Measurements from ENCODE around the gene ASGR2.
"Not testable (repeated sequence)": the region's sequence is repeated elsewhere in the genome, so short reads cannot be mapped to it uniquely, and the experiment has no call there.

DNA sequence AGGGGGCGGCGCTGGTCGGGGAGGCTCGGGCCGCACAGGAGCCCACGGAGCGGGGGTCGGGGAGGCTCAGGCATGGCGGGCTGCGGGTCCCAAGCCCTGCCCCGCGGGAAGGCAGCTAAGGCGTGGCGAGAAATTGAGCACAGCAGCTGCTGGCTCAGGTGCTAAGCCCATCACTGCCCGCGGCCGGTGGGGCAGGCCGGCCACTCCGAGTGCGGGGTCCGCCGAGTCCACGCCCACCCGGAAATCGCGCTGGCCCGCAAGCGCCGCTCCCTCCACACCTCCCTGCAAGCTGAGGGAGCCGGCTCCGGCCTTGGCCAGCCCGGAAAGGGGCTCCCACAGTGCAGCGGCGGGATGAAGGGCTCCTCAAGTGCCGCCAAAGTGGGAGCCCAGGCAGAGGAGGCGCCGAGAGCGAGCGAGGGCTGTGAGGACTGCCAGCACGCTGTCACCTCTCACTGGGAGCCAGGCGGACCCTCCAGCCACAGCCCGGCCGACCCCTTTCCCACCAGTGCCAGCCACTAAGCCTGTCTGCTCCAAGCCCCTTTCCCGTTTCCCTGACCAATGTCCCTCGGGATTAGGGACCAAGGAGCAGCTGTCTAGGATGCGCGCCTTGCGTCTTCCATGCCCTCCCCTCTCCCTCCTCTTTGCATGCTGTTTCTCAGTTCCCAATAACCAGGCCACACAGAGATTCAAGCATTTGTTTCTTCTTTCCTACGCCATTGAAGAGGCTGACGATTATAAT is 13.8 kb downstream of the ASGR2 start:
- TF ChIP-seq POLR2A (IDR thresholded peaks at IDR 0.05): not testable (repeated sequence)
- TF ChIP-seq, protein P1, sequence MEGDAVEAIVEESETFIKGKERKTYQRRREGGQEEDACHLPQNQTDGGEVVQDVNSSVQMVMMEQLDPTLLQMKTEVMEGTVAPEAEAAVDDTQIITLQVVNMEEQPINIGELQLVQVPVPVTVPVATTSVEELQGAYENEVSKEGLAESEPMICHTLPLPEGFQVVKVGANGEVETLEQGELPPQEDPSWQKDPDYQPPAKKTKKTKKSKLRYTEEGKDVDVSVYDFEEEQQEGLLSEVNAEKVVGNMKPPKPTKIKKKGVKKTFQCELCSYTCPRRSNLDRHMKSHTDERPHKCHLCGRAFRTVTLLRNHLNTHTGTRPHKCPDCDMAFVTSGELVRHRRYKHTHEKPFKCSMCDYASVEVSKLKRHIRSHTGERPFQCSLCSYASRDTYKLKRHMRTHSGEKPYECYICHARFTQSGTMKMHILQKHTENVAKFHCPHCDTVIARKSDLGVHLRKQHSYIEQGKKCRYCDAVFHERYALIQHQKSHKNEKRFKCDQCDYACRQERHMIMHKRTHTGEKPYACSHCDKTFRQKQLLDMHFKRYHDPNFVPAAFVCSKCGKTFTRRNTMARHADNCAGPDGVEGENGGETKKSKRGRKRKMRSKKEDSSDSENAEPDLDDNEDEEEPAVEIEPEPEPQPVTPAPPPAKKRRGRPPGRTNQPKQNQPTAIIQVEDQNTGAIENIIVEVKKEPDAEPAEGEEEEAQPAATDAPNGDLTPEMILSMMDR (IDR thresholded peaks at IDR 0.05): not testable (repeated sequence)
